GM12874 (cell line): Measurements from ENCODE around the gene HDGFL3.

Experiments
- CTCF ChIP-seq: IDR thresholded peaks from 2 replicates; pipeline ENCODE4 v1.5.1; 2011; ENCODE audit warnings: low read depth, mild to moderate bottlenecking, control low read depth, low read length, moderate library complexity; ENCODE audit not compliant: insufficient read depth

Gene HDGFL3

GRCh38 chr15:83123529-83123928 lies 84.1 kb downstream of the HDGFL3 start:
- TF ChIP-seq CTCF, result no peak

- no peak for TF ChIP-seq CTCF
Measured at GRCh38 chr15:83119968-83120581, 87.5 kb downstream of the HDGFL3 start.

- no peak for TF ChIP-seq CTCF
Measured at GRCh38 chr15:83118968-83119367, 88.7 kb downstream of the HDGFL3 start.

- no peak for TF ChIP-seq CTCF
Measured at GRCh38 chr15:83118291-83118827, 89.3 kb downstream of the HDGFL3 start.

GRCh38 chr15:83115831-83116565 lies 91.6 kb downstream of the HDGFL3 start:
- no peak for TF ChIP-seq CTCF

GRCh38 chr15:83115410-83115809 lies 92.2 kb downstream of the HDGFL3 start:
- no peak for TF ChIP-seq CTCF

- TF ChIP-seq CTCF, result no peak
Measured at GRCh38 chr15:83114856-83115255, 92.8 kb downstream of the HDGFL3 start.
